Measurements from ENCODE around the gene ZFP36L1.
A peak's percentile ranks its signal among the peaks of the same experiment; 100 is the strongest.

DNA sequence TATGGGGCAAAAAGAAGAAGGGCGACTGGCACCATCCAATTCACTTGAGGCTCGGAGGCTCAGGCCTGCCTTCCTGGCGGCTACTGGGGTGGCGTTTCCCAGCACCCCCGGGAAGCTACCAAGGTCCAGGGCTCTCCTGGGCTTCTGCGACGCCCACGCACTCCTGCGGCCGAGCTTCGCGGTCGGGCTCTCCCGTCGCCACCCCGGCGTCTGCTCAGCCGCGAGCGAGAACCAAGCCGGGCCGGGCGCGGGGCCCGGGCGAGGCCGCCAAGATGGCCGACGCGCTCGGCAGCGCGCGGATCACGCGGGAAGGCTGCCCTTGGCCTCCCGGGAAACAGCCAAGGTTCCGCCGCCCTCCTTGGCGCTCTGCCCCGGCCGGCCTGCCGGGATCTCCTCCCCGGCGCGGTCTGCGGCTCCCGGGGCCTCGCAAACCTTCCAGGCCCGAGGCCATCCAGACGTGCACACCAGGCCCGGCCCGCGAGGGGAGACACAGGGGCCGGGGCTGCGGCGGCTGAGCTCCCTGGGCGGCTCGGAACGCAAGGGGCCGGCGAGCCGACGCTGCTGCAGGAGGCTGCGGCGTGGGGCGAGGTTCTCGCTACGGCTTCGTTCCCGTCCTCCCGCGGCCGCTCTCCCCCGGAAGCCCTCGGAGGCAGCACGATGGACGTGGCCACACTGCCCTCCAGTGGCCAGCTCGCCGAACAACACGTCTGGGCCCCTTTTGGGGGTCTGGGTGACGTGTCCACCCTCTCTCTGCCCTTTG lies 23.5 kb upstream of the ZFP36L1 start:
- peak; percentile 41; the same call in 1 of the 2 replicates for TF ChIP-seq POLR2A (IDR thresholded peaks at IDR 0.05; ENCODE audit: low read depth, low read length)
- TF ChIP-seq POLR2AphosphoS5 (IDR thresholded peaks at IDR 0.05; ENCODE audit: low read depth, low read length), result 0 out of 2 replicates have a peak, but pooled peaks have one; percentile 51
- TF ChIP-seq TAF1 (IDR thresholded peaks at IDR 0.05; ENCODE audit: low read depth, low read length), result peak; percentile 61
